Neural progenitor cell (in vitro differentiated cells): ENCODE results near the gene KLHL6. TPM values are rescaled to one million over a fixed set of nuclear protein-coding genes. Genes with fewer than 3 reads are reported as not detected.

Experiments used
- DNase-seq: peaks from one replicate; pipeline ENCODE4 v3.0.0-alpha.2; 2016; ENCODE audit warnings: low spot score
- H2AFZ ChIP-seq: fragments of 200-600 bp; sonication (generic); replicated peaks from 2 replicates; pipeline ENCODE4 v1.6.1; 2016; ENCODE audit warnings: antibody characterized with exemption
- H3F3A ChIP-seq: fragments of 200-600 bp; sonication (generic); 2 replicates; pipeline ENCODE4 v1.6.1; 2016; ENCODE audit warnings: antibody characterized with exemption, low read depth
- H3K27ac ChIP-seq: fragments of 200-600 bp; sonication (generic); 2 replicates; pipeline ENCODE4 v1.5.1; 2016; ENCODE audit warnings: mild to moderate bottlenecking
- H3K27me3 ChIP-seq: fragments of 200-600 bp; sonication (generic); 2 replicates; pipeline ENCODE4 v1.6.1; 2016; ENCODE audit warnings: mild to moderate bottlenecking, moderate library complexity
- H3K36me3 ChIP-seq: fragments of 200-600 bp; sonication (generic); 2 replicates; pipeline ENCODE4 v1.5.1; 2016
- H3K4me1 ChIP-seq: fragments of 200-600 bp; sonication (generic); 2 replicates; pipeline ENCODE4 v1.6.1; 2016; ENCODE audit warnings: mixed run types
- H3K4me2 ChIP-seq: fragments of 200-600 bp; sonication (generic); 2 replicates; pipeline ENCODE4 v1.6.1; 2016
- H3K4me3 ChIP-seq: fragments of 200-600 bp; sonication (generic); 2 replicates; pipeline ENCODE4 v1.5.1; 2016
- H3K79me2 ChIP-seq: fragments of 200-600 bp; sonication (generic); 2 replicates; pipeline ENCODE4 v1.6.1; 2016; ENCODE audit warnings: low read depth
- H3K9ac ChIP-seq: fragments of 200-600 bp; sonication (generic); 2 replicates; pipeline ENCODE4 v1.6.1; 2016
- H3K9me3 ChIP-seq: fragments of 200-600 bp; sonication (generic); 2 replicates; pipeline ENCODE4 v1.5.1; 2016; ENCODE audit warnings: low read depth
- H4K20me1 ChIP-seq: fragments of 200-600 bp; sonication (generic); 2 replicates; pipeline ENCODE4 v1.6.1; 2016; ENCODE audit warnings: low read depth
- H3K27ac Mint-ChIP-seq: 3 replicates; pipeline ENCODE4 v1.8.0; 2021; ENCODE audit warnings: mixed read lengths
- H3K27me3 Mint-ChIP-seq: 2 replicates; pipeline ENCODE4 v1.8.0; 2022; ENCODE audit warnings: low read depth, mild to moderate bottlenecking, inconsistent platforms, moderate library complexity, mixed read lengths; ENCODE audit not compliant: insufficient read depth
- H3K36me3 Mint-ChIP-seq: 3 replicates; pipeline ENCODE4 v1.8.0; 2021; ENCODE audit warnings: mixed read lengths
- H3K4me1 Mint-ChIP-seq: 3 replicates; pipeline ENCODE4 v1.8.0; 2021; ENCODE audit warnings: mixed read lengths
- H3K4me3 Mint-ChIP-seq: 3 replicates; pipeline ENCODE4 v1.8.0; 2021; ENCODE audit warnings: mild to moderate bottlenecking, moderate library complexity, mixed read lengths
- H3K9me3 Mint-ChIP-seq: 3 replicates; pipeline ENCODE4 v1.8.0; 2020; ENCODE audit warnings: mixed read lengths
- EZH2 ChIP-seq: fragments of 200-600 bp; sonication (generic); IDR thresholded peaks from 2 replicates; pipeline ENCODE4 v1.6.1; 2017; ENCODE audit warnings: antibody characterized with exemption, mild to moderate bottlenecking, moderate library complexity
- EZH2phosphoT487 ChIP-seq: fragments of 200-600 bp; sonication (generic); IDR thresholded peaks from 2 replicates; pipeline ENCODE4 v1.6.1; 2017; ENCODE audit warnings: antibody characterized with exemption
- total RNA-seq: library from RNA; depleted of rRNA; stranded (reverse); fragments of >200 nt; gene quantifications from 2 replicates; pipeline ENCODE4 v1.2.3, GENCODE V29; 2015; ENCODE audit warnings: low replicate concordance
- TF ChIP-seq, protein P1 (sequence below): fragments of 200-600 bp; sonication (generic); IDR thresholded peaks from 2 replicates; pipeline ENCODE4 v1.5.1; 2017; ENCODE audit warnings: antibody characterized with exemption, mild to moderate bottlenecking

The KLHL6 gene
- total RNA-seq, 1 donor from 2014 or later = 0.09 TPM

DNA sequence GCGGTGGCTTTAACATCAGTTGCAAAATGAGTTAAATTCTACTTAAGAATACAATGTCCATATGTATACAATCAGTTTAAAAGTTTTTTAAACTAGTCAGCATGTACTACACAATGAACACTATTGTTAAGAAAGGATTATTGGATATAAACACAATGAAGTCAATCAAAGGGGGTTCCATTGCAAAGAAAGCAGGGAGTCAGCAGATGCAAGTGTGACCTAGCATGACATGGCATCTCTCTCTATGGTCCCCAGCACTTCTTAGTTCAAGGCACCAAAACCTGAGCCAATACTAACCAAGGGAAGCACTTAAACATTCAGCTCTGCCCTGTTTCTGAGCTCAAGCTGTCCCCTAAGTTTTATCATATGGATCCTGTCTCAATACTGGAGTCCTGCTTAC is 17.0 kb downstream of the KLHL6 start:
- H3K36me3 ChIP-seq = no peaks in the 10 kb centered on the region

DNA sequence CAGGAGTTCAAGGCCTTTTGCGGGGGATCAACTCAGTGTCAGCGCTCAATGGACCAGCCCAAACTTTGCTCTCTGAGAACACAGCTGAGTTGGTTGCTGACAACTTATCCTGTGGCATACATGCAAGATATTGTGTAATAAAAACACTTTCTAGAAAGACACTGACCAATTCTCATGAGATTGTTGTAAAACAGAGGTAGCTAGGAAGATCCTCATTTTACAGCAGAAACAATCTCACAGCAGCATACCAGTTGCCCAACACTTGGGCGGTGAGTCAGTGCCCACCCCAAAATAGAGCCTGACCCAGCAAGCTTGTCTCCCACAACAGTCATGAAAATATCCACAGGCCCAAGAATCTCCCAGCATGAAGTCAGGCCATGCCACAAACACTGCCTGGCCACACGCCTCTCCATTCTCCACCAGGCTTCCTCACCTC is 18.2 kb downstream of the KLHL6 start:
- DNase-seq = no peak
- Histone ChIP-seq H3F3A (no peaks in the 10 kb centered on the region), H3K4me3 (no peak overlapping the region), H3K36me3 (no peaks in the 10 kb centered on the region), H3K27ac (no peak overlapping the region), H3K79me2 (no peaks in the 10 kb centered on the region), H4K20me1 (no peaks in the 10 kb centered on the region), H3K27me3 (no peaks in the 10 kb centered on the region), H2AFZ (no peak overlapping the region), H3K9ac (no peak overlapping the region), H3K4me2 (no peak overlapping the region), H3K9me3 (no peaks in the 10 kb centered on the region), H3K4me1 (peaks cover 27% of the 10 kb centered on the region)
- no peak for TF ChIP-seq EZH2
- TF ChIP-seq, protein P1, sequence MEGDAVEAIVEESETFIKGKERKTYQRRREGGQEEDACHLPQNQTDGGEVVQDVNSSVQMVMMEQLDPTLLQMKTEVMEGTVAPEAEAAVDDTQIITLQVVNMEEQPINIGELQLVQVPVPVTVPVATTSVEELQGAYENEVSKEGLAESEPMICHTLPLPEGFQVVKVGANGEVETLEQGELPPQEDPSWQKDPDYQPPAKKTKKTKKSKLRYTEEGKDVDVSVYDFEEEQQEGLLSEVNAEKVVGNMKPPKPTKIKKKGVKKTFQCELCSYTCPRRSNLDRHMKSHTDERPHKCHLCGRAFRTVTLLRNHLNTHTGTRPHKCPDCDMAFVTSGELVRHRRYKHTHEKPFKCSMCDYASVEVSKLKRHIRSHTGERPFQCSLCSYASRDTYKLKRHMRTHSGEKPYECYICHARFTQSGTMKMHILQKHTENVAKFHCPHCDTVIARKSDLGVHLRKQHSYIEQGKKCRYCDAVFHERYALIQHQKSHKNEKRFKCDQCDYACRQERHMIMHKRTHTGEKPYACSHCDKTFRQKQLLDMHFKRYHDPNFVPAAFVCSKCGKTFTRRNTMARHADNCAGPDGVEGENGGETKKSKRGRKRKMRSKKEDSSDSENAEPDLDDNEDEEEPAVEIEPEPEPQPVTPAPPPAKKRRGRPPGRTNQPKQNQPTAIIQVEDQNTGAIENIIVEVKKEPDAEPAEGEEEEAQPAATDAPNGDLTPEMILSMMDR = no peak
- no peak for TF ChIP-seq EZH2phosphoT487
- no peaks in the 10 kb centered on the region for H3K9me3 Mint-ChIP-seq
- H3K4me3 Mint-ChIP-seq = no peak overlapping the region
- H3K4me1 Mint-ChIP-seq = peaks cover 28% of the 10 kb centered on the region
- H3K27me3 Mint-ChIP-seq = peaks cover 8% of the 10 kb centered on the region
- no peaks in the 10 kb centered on the region for H3K36me3 Mint-ChIP-seq
- peak overlapping the region; percentile 29 for H3K27ac Mint-ChIP-seq

More for the DNA sequence above, 17.0 kb downstream of the KLHL6 start:
- Mint-ChIP-seq H3K27me3 (peaks cover 8% of the 10 kb centered on the region), H3K4me3 (no peak overlapping the region), H3K4me1 (peaks cover 25% of the 10 kb centered on the region), H3K36me3 (no peaks in the 10 kb centered on the region), H3K9me3 (no peaks in the 10 kb centered on the region), H3K27ac (no peak overlapping the region)
- Histone ChIP-seq H3F3A (no peaks in the 10 kb centered on the region), H3K4me3 (no peak overlapping the region), H3K4me2 (no peak overlapping the region), H4K20me1 (no peaks in the 10 kb centered on the region), H3K9me3 (no peaks in the 10 kb centered on the region), H3K9ac (no peak overlapping the region), H2AFZ (no peak overlapping the region), H3K79me2 (no peaks in the 10 kb centered on the region), H3K27me3 (no peaks in the 10 kb centered on the region), H3K4me1 (peaks cover 22% of the 10 kb centered on the region), H3K27ac (no peak overlapping the region)
- TF ChIP-seq EZH2phosphoT487 (no peak), EZH2 (no peak)
- TF ChIP-seq, protein P1 = no peak
- no peak for DNase-seq

DNA sequence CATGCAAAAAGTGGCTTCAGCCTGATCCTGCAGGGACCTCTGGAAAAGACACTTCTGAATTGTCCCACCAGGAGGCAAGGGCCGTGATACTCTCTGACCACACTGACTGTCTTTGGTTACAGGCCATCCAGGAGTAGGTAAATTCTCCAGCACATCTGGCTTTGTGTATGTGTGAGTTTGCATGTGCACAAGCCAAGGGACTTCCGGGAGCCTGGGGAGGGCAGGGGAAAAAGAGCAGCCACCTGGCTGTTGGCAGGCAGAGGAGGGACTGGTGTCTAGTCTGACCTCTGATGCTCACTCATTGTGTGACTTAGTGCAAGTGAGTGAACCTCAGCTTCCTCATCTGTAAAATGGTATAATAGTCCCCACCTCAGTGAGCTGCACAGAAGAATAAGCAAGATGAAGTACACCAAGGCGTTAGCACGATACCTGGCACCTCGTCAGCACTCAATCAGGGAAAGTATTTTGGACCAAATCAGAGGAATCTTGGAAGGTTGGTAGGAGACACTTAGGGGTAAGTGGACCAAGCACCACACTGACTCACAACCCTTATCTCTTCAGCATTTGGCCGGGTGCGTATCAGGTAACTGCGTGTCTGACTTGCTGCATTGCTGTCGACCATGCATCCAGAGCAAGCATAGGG is 19.1 kb downstream of the KLHL6 start:
- Mint-ChIP-seq H3K9me3 (no peaks in the 10 kb centered on the region), H3K4me3 (no peak overlapping the region), H3K27me3 (peaks cover 9% of the 10 kb centered on the region), H3K27ac (no peak overlapping the region), H3K36me3 (no peaks in the 10 kb centered on the region), H3K4me1 (peaks cover 26% of the 10 kb centered on the region)
- Histone ChIP-seq H3K27ac (no peak overlapping the region), H3K9ac (no peak overlapping the region), H3K4me2 (no peak overlapping the region), H2AFZ (no peak overlapping the region), H3F3A (no peaks in the 10 kb centered on the region), H3K4me1 (peaks cover 27% of the 10 kb centered on the region), H4K20me1 (no peaks in the 10 kb centered on the region), H3K79me2 (no peaks in the 10 kb centered on the region), H3K4me3 (no peak overlapping the region), H3K9me3 (no peaks in the 10 kb centered on the region), H3K27me3 (no peaks in the 10 kb centered on the region), H3K36me3 (no peaks in the 10 kb centered on the region)
- DNase-seq = no peak
- TF ChIP-seq EZH2phosphoT487 (no peak), EZH2 (no peak)
- TF ChIP-seq, protein P1 = no peak
